HFFc6 (cell line): ENCODE measurements around the gene DHRS1. TPM values are rescaled to one million over a fixed set of nuclear protein-coding genes. Genes with fewer than 3 reads are reported as not detected.

Experiments used
- DNase-seq: peaks from one replicate; pipeline ENCODE4 v3.0.0-alpha.2; 2018
- H3K27ac Mint-ChIP-seq: 2 replicates; pipeline ENCODE4 v1.8.0; 2020; ENCODE audit warnings: mild to moderate bottlenecking, mixed read lengths
- H3K27me3 Mint-ChIP-seq: 2 replicates; pipeline ENCODE4 v1.8.0; 2021; ENCODE audit warnings: mild to moderate bottlenecking, moderate library complexity, mixed read lengths; ENCODE audit not compliant: insufficient read depth
- H3K36me3 Mint-ChIP-seq: 2 replicates; pipeline ENCODE4 v1.8.0; 2021; ENCODE audit warnings: low read depth, mixed read lengths
- H3K4me1 Mint-ChIP-seq: 2 replicates; pipeline ENCODE4 v1.8.0; 2020; ENCODE audit warnings: low read depth, mixed read lengths
- H3K4me3 Mint-ChIP-seq: 2 replicates; pipeline ENCODE4 v1.8.0; 2020; ENCODE audit warnings: mild to moderate bottlenecking, moderate library complexity, mixed read lengths
- H3K9me3 Mint-ChIP-seq: 2 replicates; pipeline ENCODE4 v1.8.0; 2020; ENCODE audit warnings: mild to moderate bottlenecking, mixed read lengths
- total RNA-seq, 6 experiments: library from RNA; stranded (reverse); fragmentation: NEBNext Ultra II Directional; extraction: Animal tissue kit (Norgen Biotek cat#: 25700); gene quantifications; 2 replicates in 1 of 6; 3 replicates in 5 of 6; pipeline ENCODE4 v1.2.3, GENCODE V29; 2021
- TF ChIP-seq, protein P1 (sequence below): fragments of 200-600 bp; sonication (generic); IDR thresholded peaks from 2 replicates; pipeline ENCODE4 v1.5.0; 2021; ENCODE audit warnings: antibody characterized with exemption, mild to moderate bottlenecking

DHRS1 gene
- total RNA-seq, 6 experiments from 2014 or later = 32.9 to 42.2 (median 39.1) TPM

DNA sequence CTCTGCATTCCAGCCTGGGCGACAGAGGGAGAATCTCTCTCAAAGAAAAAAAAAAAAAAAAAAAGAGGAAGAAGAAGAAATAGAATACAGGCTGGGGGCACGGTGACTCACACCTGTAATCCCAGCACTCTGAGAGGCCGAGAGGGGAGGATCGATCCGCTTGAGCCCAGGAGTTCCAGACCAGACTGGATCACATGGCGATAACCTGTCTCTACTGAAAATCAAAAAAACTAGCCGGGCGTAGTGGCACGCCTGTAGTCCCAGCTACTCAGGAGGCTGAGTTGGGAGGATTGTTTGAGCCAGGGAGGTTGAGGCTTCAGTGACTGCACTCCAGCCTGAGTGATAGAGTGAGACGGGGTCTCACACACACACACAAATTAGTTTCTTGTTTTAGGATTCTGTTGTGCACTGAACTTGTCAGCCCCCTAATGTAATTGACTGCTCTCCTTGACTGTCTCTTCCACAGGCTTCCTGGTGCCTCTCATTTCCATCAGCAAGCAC lies 56.2 kb downstream of the DHRS1 start:
- Mint-ChIP-seq H3K36me3 (peaks cover 25% of the 10 kb centered on the region), H3K4me1 (peaks cover 58% of the 10 kb centered on the region), H3K9me3 (no peaks in the 10 kb centered on the region), H3K4me3 (peak overlapping the region; percentile 95), H3K27me3 (peaks cover 3% of the 10 kb centered on the region), H3K27ac (peak overlapping the region; percentile 100)
- no peak for DNase-seq
- TF ChIP-seq, protein P1, sequence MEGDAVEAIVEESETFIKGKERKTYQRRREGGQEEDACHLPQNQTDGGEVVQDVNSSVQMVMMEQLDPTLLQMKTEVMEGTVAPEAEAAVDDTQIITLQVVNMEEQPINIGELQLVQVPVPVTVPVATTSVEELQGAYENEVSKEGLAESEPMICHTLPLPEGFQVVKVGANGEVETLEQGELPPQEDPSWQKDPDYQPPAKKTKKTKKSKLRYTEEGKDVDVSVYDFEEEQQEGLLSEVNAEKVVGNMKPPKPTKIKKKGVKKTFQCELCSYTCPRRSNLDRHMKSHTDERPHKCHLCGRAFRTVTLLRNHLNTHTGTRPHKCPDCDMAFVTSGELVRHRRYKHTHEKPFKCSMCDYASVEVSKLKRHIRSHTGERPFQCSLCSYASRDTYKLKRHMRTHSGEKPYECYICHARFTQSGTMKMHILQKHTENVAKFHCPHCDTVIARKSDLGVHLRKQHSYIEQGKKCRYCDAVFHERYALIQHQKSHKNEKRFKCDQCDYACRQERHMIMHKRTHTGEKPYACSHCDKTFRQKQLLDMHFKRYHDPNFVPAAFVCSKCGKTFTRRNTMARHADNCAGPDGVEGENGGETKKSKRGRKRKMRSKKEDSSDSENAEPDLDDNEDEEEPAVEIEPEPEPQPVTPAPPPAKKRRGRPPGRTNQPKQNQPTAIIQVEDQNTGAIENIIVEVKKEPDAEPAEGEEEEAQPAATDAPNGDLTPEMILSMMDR = no peak

GRCh38 chr14:24241829-24242443 lies 57.6 kb downstream of the DHRS1 start:
- peak; percentile 87 for DNase-seq
- Mint-ChIP-seq H3K9me3 (no peaks in the 10 kb centered on the region), H3K4me3 (peak overlapping the region; percentile 95), H3K27ac (peak overlapping the region; percentile 100), H3K27me3 (peaks cover 3% of the 10 kb centered on the region), H3K4me1 (peaks cover 70% of the 10 kb centered on the region), H3K36me3 (peaks cover 39% of the 10 kb centered on the region)
- TF ChIP-seq, protein P1 = peak; percentile 80

Other genes with a start within 250 kb of the DHRS1 start
- not detected for gene CARMIL3, start 247.8 kb downstream of the DHRS1 start, total RNA-seq
- gene CPNE6, start 228.2 kb downstream of the DHRS1 start, total RNA-seq = not detected
- 10 to 100 TPM; 19.9 to 27.6 (median 24.0) TPM for gene PCK2, start 205.5 kb downstream of the DHRS1 start, total RNA-seq
- 10 to 100 TPM; 28.1 to 36.3 (median 32.1) TPM for gene DCAF11, start 185.0 kb downstream of the DHRS1 start, total RNA-seq
- under 1 TPM; 0.26 to 0.85 (median 0.49) TPM for gene NRL, start 184.8 kb downstream of the DHRS1 start, total RNA-seq
- gene FITM1, start 169.1 kb downstream of the DHRS1 start, total RNA-seq = not detected
- 100 to 1,000 TPM in 4 of 6 experiments, 10 to 100 TPM in 2; 88.4 to 120 (median 113) TPM for gene PSME1, start 163.6 kb downstream of the DHRS1 start, total RNA-seq
- 10 to 100 TPM; 13.2 to 17.0 (median 15.3) TPM for gene EMC9, start 158.2 kb downstream of the DHRS1 start, total RNA-seq
- 100 to 1,000 TPM; 108 to 143 (median 136) TPM for gene PSME2, start 153.2 kb downstream of the DHRS1 start, total RNA-seq
- 10 to 100 TPM; 38.5 to 53.6 (median 47.2) TPM for gene RNF31, start 152.3 kb downstream of the DHRS1 start, total RNA-seq
- gene IRF9, start 138.5 kb downstream of the DHRS1 start, total RNA-seq = 10 to 100 TPM; 23.6 to 38.8 (median 32.3) TPM
- gene REC8, start 127.7 kb downstream of the DHRS1 start, total RNA-seq = 1 to 10 TPM; 2.9 to 3.9 (median 3.2) TPM
- gene IPO4, start 111.0 kb downstream of the DHRS1 start, total RNA-seq = 10 to 100 TPM; 70.4 to 85.2 (median 79.4) TPM
- gene TM9SF1, start 104.3 kb downstream of the DHRS1 start, total RNA-seq = 10 to 100 TPM; 68.1 to 80.4 (median 71.0) TPM
- gene TSSK4, start 94.1 kb downstream of the DHRS1 start, total RNA-seq = under 1 TPM in 2 of 6 experiments, not detected in 4; 0.16 to 0.45 TPM
- 10 to 100 TPM; 32.4 to 41.1 (median 38.8) TPM for gene CHMP4A, start 86.3 kb downstream of the DHRS1 start, total RNA-seq
- gene MDP1, start 83.7 kb downstream of the DHRS1 start, total RNA-seq = 10 to 100 TPM in 5 of 6 experiments, 1 to 10 TPM in 1; 9.8 to 14.4 (median 12.3) TPM
- gene NEDD8, start 67.4 kb downstream of the DHRS1 start, total RNA-seq = 100 to 1,000 TPM; 309 to 401 (median 372) TPM
- gene GMPR2, start 66.9 kb downstream of the DHRS1 start, total RNA-seq = 10 to 100 TPM; 70.6 to 76.7 (median 73.6) TPM
- gene TINF2, start 57.2 kb downstream of the DHRS1 start, total RNA-seq = 10 to 100 TPM; 54.2 to 73.4 (median 67.5) TPM
- 1 to 10 TPM in 5 of 6 experiments, under 1 TPM in 1; 0.97 to 2.9 (median 1.3) TPM for gene TGM1, start 36.6 kb downstream of the DHRS1 start, total RNA-seq
- gene RABGGTA, start 28.2 kb downstream of the DHRS1 start, total RNA-seq = 10 to 100 TPM; 25.4 to 31.4 (median 27.3) TPM
- gene NOP9, start 70 bp upstream of the DHRS1 start, total RNA-seq = 10 to 100 TPM; 25.4 to 31.1 (median 28.1) TPM
- under 1 TPM in 5 of 6 experiments, not detected in 1; 0.17 to 0.40 (median 0.20) TPM for gene CIDEB, start 8.2 kb upstream of the DHRS1 start, total RNA-seq
- gene LTB4R2, start 10.4 kb upstream of the DHRS1 start, total RNA-seq = 1 to 10 TPM; 2.2 to 3.0 (median 2.3) TPM
- gene LTB4R, start 11.7 kb upstream of the DHRS1 start, total RNA-seq = 1 to 10 TPM; 1.5 to 2.9 (median 1.9) TPM
- under 1 TPM in 3 of 6 experiments, not detected in 3; 0.25 to 0.41 (median 0.34) TPM for gene ADCY4, start 35.3 kb upstream of the DHRS1 start, total RNA-seq
- not detected for gene RIPK3, start 40.2 kb upstream of the DHRS1 start, total RNA-seq
- 10 to 100 TPM; 73.4 to 81.9 (median 77.2) TPM for gene NFATC4, start 68.4 kb upstream of the DHRS1 start, total RNA-seq
- 1 to 10 TPM; 3.9 to 6.3 (median 4.1) TPM for gene NYNRIN, start 99.2 kb upstream of the DHRS1 start, total RNA-seq
- 1 to 10 TPM; 3.3 to 5.0 (median 3.9) TPM for gene CBLN3, start 129.9 kb upstream of the DHRS1 start, total RNA-seq
- gene KHNYN, start 130.2 kb upstream of the DHRS1 start, total RNA-seq = 10 to 100 TPM; 25.4 to 29.2 (median 28.0) TPM
- gene SDR39U1, start 143.0 kb upstream of the DHRS1 start, total RNA-seq = 10 to 100 TPM; 29.6 to 35.7 (median 31.6) TPM
- not detected for gene CMA1, start 208.5 kb upstream of the DHRS1 start, total RNA-seq